OCI-LY3 (cell line): ENCODE data around the gene DSCAM.

Experiments
- EZH2phosphoT487 ChIP-seq: fragments of 200-600 bp; shearing (Covaris generic); IDR thresholded peaks from 2 replicates; pipeline ENCODE4 v1.6.1; 2018; ENCODE audit warnings: antibody characterized with exemption, mixed run types, low read depth
- TF ChIP-seq, protein P1 (sequence below): fragments of 200-600, 300-600 bp; sonication (generic); IDR thresholded peaks from 2 replicates; pipeline ENCODE4 v1.5.1; 2014; ENCODE audit warnings: antibody characterized with exemption, low read length, low read depth

DNA sequence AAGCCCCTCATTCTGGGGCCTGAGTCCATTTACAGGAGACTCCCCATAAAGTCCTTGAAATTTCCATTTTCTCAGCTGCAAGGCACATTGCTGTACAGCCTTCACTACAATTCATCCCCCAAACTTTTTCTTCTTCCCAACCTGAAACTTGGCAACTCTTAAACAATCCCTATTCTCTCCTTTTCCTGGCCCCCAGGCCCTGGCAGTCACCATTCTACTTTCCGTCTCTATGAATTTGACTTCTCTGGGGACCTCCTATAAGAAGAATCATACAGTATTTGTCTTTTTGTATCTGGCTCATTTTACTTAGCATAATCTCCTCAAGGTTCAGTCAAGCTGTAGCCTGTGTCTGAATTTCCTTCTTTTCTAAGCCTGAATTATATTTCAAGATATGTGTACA is 646.8 kb downstream of the DSCAM start:
- TF ChIP-seq, protein P1, sequence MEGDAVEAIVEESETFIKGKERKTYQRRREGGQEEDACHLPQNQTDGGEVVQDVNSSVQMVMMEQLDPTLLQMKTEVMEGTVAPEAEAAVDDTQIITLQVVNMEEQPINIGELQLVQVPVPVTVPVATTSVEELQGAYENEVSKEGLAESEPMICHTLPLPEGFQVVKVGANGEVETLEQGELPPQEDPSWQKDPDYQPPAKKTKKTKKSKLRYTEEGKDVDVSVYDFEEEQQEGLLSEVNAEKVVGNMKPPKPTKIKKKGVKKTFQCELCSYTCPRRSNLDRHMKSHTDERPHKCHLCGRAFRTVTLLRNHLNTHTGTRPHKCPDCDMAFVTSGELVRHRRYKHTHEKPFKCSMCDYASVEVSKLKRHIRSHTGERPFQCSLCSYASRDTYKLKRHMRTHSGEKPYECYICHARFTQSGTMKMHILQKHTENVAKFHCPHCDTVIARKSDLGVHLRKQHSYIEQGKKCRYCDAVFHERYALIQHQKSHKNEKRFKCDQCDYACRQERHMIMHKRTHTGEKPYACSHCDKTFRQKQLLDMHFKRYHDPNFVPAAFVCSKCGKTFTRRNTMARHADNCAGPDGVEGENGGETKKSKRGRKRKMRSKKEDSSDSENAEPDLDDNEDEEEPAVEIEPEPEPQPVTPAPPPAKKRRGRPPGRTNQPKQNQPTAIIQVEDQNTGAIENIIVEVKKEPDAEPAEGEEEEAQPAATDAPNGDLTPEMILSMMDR, result no peak
- TF ChIP-seq EZH2phosphoT487, result no peak
